Measurements from ENCODE around the gene CDH24.
"Not testable (repeated sequence)": the region's sequence is repeated elsewhere in the genome, so short reads cannot be mapped to it uniquely, and the experiment has no call there.

CDH24 gene

GRCh38 chr14:23006188-23006534 lies 51.2 kb downstream of the CDH24 start:
- no peak for TF ChIP-seq CTCF (IDR thresholded peaks at IDR 0.05; ENCODE audit: low read depth, low read length, missing control alignments)
- no peak for DNase-seq (ENCODE audit: low read depth)
- peak overlapping the region; percentile 86 for H3K4me3 ChIP-seq (ENCODE audit: low read depth, low read length)

GRCh38 chr14:23005451-23006187 lies 51.7 kb downstream of the CDH24 start:
- H3K4me3 ChIP-seq (ENCODE audit: low read depth, low read length): peak overlapping the region; percentile 86; the same call in 1 of the 2 replicates
- TF ChIP-seq CTCF (IDR thresholded peaks at IDR 0.05; ENCODE audit: low read depth, low read length, missing control alignments): no peak
- DNase-seq (ENCODE audit: low read depth): no peak

GRCh38 chr14:23004274-23004673 lies 53.0 kb downstream of the CDH24 start:
- DNase-seq (ENCODE audit: low read depth); H3K4me3 ChIP-seq (ENCODE audit: low read depth, low read length): not testable (repeated sequence)

GRCh38 chr14:23002592-23002991 lies 54.7 kb downstream of the CDH24 start:
- no peak overlapping the region for H3K4me3 ChIP-seq (ENCODE audit: low read depth, low read length)
- no peak for TF ChIP-seq CTCF (IDR thresholded peaks at IDR 0.05; ENCODE audit: low read depth, low read length, missing control alignments)
- no peak for DNase-seq (ENCODE audit: low read depth)

- no peak for TF ChIP-seq CTCF (IDR thresholded peaks at IDR 0.05; ENCODE audit: low read depth, low read length, missing control alignments)
- no peak overlapping the region for H3K4me3 ChIP-seq (ENCODE audit: low read depth, low read length)
- DNase-seq (ENCODE audit: low read depth): no peak
These were observed 56.5 kb downstream of the CDH24 start for GRCh38 chr14:23000860-23001259.

- H3K4me3 ChIP-seq (ENCODE audit: low read depth, low read length): no peak overlapping the region
- no peak for TF ChIP-seq CTCF (IDR thresholded peaks at IDR 0.05; ENCODE audit: low read depth, low read length, missing control alignments)
- no peak for DNase-seq (ENCODE audit: low read depth)
These were observed 58.8 kb downstream of the CDH24 start for GRCh38 chr14:22998329-22999012.

GRCh38 chr14:22997676-22998323 lies 59.5 kb downstream of the CDH24 start:
- H3K4me3 ChIP-seq (ENCODE audit: low read depth, low read length): no peak overlapping the region
- TF ChIP-seq CTCF (IDR thresholded peaks at IDR 0.05; ENCODE audit: low read depth, low read length, missing control alignments): no peak
- DNase-seq (ENCODE audit: low read depth): no peak
